Vagina (tissue), 2 donors: ENCODE data around the gene CDC14B.

ENCODE experiments used
- POLR2AphosphoS5 ChIP-seq, 2 donors: sonication (generic); formaldehyde crosslinking; IDR thresholded peaks; one replicate each; pipeline ENCODE4 v1.9.0; 2017; ENCODE audit warnings: antibody characterized with exemption in 2 of 2, mild to moderate bottlenecking in 2 of 2, low read depth in 1 of 2; ENCODE audit not compliant: insufficient read depth in 1 of 2
- TF ChIP-seq, protein P1 (sequence below), 3 experiments: fragments of 450-650 bp in 2 of 3; fragments of 200-600 bp in 1 of 3; sonication (generic) in 1 of 3; IDR thresholded peaks; one replicate each; pipeline ENCODE4 v1.5.1; 2017 to 2019; ENCODE audit warnings: antibody characterized with exemption in 3 of 3, mild to moderate bottlenecking in 2 of 3, moderate library complexity in 2 of 3

DNA sequence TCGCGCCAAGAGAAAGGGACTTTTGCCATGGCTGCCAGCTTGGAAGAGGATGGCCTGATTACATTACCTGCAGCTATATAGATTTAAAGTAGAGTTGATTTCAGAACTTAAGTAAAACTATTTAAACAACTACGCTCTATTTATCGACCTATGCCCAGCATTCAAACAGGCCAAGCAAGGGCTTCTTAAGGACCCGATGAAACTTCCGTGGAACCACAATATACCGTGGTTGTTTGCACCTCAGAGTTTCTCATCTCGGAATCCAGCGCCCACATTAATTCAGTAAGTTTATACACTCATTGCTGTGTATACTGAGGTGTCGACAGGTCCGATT, 505 bp upstream of the CDC14B start:
- TF ChIP-seq, protein P1, sequence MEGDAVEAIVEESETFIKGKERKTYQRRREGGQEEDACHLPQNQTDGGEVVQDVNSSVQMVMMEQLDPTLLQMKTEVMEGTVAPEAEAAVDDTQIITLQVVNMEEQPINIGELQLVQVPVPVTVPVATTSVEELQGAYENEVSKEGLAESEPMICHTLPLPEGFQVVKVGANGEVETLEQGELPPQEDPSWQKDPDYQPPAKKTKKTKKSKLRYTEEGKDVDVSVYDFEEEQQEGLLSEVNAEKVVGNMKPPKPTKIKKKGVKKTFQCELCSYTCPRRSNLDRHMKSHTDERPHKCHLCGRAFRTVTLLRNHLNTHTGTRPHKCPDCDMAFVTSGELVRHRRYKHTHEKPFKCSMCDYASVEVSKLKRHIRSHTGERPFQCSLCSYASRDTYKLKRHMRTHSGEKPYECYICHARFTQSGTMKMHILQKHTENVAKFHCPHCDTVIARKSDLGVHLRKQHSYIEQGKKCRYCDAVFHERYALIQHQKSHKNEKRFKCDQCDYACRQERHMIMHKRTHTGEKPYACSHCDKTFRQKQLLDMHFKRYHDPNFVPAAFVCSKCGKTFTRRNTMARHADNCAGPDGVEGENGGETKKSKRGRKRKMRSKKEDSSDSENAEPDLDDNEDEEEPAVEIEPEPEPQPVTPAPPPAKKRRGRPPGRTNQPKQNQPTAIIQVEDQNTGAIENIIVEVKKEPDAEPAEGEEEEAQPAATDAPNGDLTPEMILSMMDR (IDR thresholded peaks at IDR 0.05): no peak
- no peak for TF ChIP-seq POLR2AphosphoS5 (IDR thresholded peaks at IDR 0.05; ENCODE audit: insufficient read depth in 1 of 2, low read depth in 1 of 2)
